ENCODE data around the gene BBLN.
"Not testable (repeated sequence)": the region's sequence is repeated elsewhere in the genome, so short reads cannot be mapped to it uniquely, and the experiment has no call there.

The BBLN gene

DNA sequence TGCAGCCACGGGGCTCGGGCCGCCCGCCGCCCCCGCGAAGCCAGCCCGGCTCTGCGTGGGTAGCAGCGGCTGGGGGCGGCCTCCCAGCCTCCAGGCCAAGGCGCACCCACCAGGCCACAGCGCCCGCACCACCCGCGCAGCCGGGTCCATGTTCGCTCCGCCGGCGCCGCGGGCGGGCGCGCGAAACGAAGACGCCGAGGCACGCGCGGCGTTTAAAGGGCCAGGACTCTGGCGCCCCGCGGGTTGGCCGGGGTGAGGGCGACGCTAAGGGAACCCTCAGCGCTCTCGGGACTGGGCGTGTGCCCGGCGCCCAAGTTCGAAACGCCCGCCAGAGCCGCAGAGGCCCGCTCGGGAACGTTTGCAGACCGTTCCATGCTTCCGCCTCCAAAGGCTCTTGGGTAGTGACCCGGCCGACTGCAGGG lies 32.5 kb upstream of the BBLN start, which contains the start of gene PTGES2:
PTGES2 (minus strand) TSS at position 162 of the 422 bp plus-strand sequence; CDS start at position 150, 12 bp downstream.
- ChIA-PET POLR2A (interaction anchor here (0.7 kb wide), 1 partner anchor 60 kb away, joined by 3 read pairs; the partner anchor contains the start of gene NAIF1), CTCF (no interaction called here)
- peak; percentile 99 for TF ChIP-seq ARNT (IDR thresholded peaks at IDR 0.05)
- no peak; the same call in 1 of the 2 replicates for TF ChIP-seq LEF1 (IDR thresholded peaks at IDR 0.05; ENCODE audit: borderline replicate concordance)
- no peak for TF ChIP-seq SUZ12 (IDR thresholded peaks at IDR 0.05)
- TF ChIP-seq TARDBP (IDR thresholded peaks at IDR 0.05): no peak
- TF ChIP-seq FOXM1 (IDR thresholded peaks at IDR 0.05; ENCODE audit: borderline replicate concordance): peak; percentile 39; the same call in 1 of the 2 replicates
- TF ChIP-seq CTBP1 (IDR thresholded peaks at IDR 0.05; ENCODE audit: borderline replicate concordance): no peak
- TF ChIP-seq NFRKB (IDR thresholded peaks at IDR 0.05): no peak
- no peak for TF ChIP-seq ELF4 (IDR thresholded peaks at IDR 0.05)
- TF ChIP-seq L3MBTL2 (conservative IDR thresholded peaks at IDR 0.05): no peak
- DNase-seq (ENCODE audit: extremely low spot score): peak; percentile 75

DNA sequence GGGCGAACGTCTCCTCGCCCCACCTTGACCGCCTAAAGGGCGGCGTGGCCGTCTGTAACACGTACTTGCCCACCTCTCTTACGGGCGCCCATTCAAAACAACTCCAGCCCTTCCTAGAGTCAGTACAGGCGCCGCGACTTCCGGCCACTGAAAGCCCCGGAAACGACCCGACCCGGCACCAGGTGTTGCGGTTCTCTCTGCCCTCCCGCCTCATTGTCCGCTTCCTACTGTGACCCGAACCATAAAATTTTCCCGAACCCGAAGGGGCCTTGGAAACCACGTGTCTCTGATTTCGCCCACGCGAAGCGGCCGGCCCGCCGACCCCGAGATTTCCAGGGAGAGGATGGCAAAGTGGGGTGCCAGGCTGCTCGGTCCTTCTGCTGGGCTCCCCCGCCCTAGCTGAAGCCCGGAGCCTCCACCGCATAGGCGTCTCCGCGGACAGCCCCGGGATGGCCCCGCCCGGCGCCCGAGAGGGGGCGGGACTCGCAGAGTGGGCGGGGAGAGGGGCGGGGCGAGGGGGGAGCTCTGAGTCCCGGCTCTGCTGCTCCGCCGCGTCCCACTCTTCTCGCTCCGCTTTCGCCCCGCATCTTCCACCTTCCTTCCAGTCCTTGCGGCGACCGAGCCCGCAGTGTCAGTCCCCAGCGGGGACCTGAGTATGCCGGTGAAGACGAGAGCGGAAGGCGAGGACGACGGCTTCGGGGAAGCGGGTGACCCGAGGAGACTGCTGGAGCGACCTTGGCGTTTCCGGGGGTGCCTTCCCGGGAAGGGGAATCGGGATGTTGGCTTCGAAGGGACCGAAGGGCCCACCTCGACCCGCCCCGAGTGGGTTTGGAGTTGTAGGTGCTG lies 31.9 kb upstream of the BBLN start:
- DNase-seq (ENCODE audit: extremely low spot score): peak; percentile 90
- POLR2A ChIA-PET: interaction anchor here (0.6 to 1.3 kb wide), 3 partner anchors 31 to 213 kb away, joined by 3 read pairs; partner anchors contain the start of gene NAIF1
- TF ChIP-seq FOXM1 (IDR thresholded peaks at IDR 0.05; ENCODE audit: borderline replicate concordance) (0 out of 2 replicates have a peak, but pooled peaks have one; percentile 9), BHLHE40 (IDR thresholded peaks at IDR 0.05; ENCODE audit: borderline replicate concordance) (no peak), L3MBTL2 (conservative IDR thresholded peaks at IDR 0.05) (peak; percentile 95), ARNT (IDR thresholded peaks at IDR 0.05) (no peak)
- CTCF ChIA-PET: interaction anchor here (1.4 kb wide), 1 partner anchor 11 kb away, joined by 6 read pairs; no protein-coding TSS in a partner anchor

DNA sequence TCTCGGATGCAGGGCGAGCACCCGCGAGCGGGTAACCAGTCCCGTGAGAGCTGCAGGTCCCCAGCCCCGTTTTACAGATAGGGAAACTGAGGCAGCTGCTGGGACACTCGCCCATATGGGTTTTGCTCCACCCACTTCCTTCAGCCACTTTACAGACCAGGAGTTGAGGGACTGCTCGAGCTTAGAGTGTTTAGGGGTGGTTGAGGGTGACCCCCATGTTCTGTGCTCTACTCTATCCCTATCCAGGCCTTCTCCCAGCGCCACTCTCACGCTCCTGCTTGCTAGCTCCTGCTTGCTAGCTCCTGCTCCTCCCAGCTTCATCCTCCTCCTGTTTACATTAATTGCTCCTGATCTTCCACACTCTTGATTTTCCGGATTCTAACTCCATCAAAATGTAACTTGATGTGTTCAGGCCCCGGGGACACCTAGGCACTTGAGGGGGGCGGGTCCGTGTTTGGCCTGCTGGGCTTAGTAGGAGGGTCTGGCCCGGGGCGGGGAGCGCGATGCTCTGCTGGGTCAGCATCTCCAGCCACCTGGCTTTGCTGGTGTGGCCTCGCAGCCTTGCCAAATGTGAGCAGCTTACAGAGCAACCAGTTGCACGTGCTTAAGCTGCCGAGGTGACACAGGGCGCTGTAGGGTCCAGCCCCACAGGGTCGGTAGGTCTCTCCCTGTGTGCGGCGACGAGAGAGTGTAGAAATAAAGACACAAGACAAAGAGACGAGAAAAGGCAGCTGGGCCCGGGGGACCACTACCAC lies 31.1 kb upstream of the BBLN start:
- CTCF ChIA-PET: interaction anchor here (1.4 kb wide), 1 partner anchor 11 kb away, joined by 6 read pairs; no protein-coding TSS in a partner anchor

DNA sequence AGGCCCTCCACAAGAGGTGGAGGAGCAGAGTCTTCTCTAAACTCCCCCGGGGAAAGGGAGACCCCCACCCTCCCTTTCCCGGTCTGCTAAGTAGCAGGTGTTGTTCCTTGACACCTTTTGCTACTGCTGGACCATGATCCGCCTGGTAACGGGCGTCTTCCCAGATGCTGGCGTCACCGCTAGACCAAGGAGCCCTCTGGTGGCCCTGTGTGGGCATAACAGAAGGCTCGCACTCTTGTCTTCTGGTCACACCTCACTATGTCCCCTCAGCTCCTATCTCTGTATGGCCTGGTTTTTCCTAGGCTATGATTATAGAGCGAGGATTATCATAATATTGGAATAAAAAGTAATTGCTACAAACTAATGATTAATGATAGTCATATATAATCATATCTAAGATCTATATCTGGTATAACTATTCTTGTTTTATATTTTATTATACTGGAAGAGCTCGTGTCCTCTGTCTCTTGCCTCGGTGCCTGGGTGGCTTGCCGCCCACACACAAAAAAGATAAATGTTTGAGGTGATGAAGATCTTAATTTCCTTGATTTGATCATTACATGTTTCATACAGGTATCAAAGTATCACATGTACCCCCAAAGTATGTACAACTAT lies 30.0 kb upstream of the BBLN start:
- DNase-seq (ENCODE audit: extremely low spot score); CTCF ChIA-PET; POLR2A ChIA-PET: not testable (repeated sequence)

More for the DNA sequence above, 31.1 kb upstream of the BBLN start:
- POLR2A ChIA-PET: interaction anchor here (1.3 kb wide), 1 partner anchor 212 kb away, joined by 3 read pairs; no protein-coding TSS in a partner anchor
- TF ChIP-seq CTBP1 (IDR thresholded peaks at IDR 0.05; ENCODE audit: borderline replicate concordance) (no peak), NFRKB (IDR thresholded peaks at IDR 0.05) (no peak), BHLHE40 (IDR thresholded peaks at IDR 0.05; ENCODE audit: borderline replicate concordance) (no peak), L3MBTL2 (conservative IDR thresholded peaks at IDR 0.05) (no peak), ELF4 (IDR thresholded peaks at IDR 0.05) (no peak), ZNF384 (IDR thresholded peaks at IDR 0.05) (no peak), FOXM1 (IDR thresholded peaks at IDR 0.05; ENCODE audit: borderline replicate concordance) (no peak), ARNT (IDR thresholded peaks at IDR 0.05) (no peak), SUZ12 (IDR thresholded peaks at IDR 0.05) (no peak), HDGF (IDR thresholded peaks at IDR 0.05; ENCODE audit: borderline replicate concordance) (no peak), SP1 (IDR thresholded peaks at IDR 0.05) (no peak), FOXA1 (IDR thresholded peaks at IDR 0.05) (no peak), TARDBP (IDR thresholded peaks at IDR 0.05) (no peak), FOXK2 (IDR thresholded peaks at IDR 0.05) (no peak), LEF1 (IDR thresholded peaks at IDR 0.05; ENCODE audit: borderline replicate concordance) (no peak)
- TF ChIP-seq, protein P1, sequence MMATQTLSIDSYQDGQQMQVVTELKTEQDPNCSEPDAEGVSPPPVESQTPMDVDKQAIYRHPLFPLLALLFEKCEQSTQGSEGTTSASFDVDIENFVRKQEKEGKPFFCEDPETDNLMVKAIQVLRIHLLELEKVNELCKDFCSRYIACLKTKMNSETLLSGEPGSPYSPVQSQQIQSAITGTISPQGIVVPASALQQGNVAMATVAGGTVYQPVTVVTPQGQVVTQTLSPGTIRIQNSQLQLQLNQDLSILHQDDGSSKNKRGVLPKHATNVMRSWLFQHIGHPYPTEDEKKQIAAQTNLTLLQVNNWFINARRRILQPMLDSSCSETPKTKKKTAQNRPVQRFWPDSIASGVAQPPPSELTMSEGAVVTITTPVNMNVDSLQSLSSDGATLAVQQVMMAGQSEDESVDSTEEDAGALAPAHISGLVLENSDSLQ (IDR thresholded peaks at IDR 0.05): no peak
- no peak for DNase-seq (ENCODE audit: extremely low spot score)

DNA sequence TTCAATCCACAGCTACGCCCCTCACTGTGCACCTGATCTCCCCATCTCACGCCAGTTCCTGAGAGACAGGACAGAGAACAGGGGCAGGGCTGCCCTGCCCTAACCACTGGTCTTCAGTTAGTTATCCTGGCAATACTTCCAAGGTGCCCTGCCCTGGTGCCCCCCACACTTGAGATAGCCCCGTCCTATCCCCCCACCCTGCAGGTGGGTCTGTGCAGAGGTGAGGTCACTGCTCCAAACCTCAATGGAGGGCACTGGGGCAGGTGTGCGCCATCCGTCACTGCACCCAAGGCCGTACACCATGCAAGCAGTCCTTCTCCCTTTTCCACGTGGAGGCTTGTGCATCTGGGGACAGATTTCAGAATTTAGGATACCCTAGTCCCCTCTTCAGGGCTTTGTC lies 29.4 kb upstream of the BBLN start:
- CTCF ChIA-PET; DNase-seq (ENCODE audit: extremely low spot score); POLR2A ChIA-PET: not testable (repeated sequence)

DNA sequence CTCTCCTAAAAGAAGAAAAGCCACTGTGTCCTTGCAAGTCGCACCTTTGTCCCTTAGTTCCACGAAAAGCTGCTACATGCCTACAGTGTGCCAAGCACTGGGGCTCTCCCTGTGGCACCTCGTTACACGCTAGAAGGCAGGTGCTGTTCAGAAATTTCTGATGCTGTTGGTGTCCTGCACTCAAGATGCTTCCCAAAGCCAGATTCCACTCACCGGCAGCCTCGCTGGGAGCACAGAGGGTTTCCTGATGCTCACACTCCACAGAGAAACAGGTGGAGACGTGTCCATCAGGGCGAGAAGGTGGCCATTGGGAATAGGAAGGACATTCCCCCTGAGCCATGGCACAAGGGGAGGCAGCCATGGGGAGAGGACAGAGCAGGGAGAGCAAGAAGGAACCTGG lies 28.7 kb upstream of the BBLN start:
- CTCF ChIA-PET; DNase-seq (ENCODE audit: extremely low spot score); POLR2A ChIA-PET: not testable (repeated sequence)

DNA sequence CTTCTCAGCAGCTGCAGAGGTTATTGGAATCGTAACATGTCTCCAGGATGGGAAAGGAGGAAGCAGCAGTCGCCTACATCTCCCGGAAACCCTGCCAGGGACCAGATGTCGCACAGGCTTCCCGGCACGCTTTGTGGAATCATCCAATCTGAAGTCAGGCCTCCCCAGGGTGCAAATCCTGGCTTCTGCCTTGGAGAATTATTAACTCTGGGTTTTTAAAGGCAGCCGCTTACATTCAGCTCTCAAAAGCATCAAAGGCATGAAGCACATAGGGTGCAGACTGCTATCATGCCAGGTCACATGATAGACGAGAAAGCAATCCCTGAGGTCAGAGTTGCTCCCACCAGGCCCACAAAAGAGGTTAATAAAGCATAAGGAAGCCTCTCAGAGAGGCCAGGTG lies 27.9 kb upstream of the BBLN start:
- CTCF ChIA-PET; POLR2A ChIA-PET; DNase-seq (ENCODE audit: extremely low spot score): not testable (repeated sequence)

DNA sequence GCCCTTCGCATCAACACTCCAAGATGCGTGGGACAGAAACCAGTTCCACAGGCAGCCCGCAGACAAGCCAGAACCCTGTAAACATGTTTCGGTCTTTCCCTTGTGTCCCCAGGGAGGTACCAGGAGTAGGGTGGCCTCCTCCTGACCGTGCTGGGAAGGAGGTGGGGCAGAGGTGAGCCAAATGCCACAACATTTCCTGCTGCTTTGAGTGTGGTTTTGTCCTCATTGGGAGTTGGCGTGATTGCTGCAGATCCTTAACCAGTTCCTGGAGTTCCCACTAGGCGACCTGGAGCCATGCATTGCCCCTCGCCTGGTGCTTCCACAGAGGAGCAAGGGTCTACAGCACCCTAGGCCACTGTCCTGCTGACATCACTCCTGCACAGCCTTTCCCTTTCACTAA lies 24.5 kb upstream of the BBLN start:
- DNase-seq (ENCODE audit: extremely low spot score); POLR2A ChIA-PET; CTCF ChIA-PET: not testable (repeated sequence)
